ENCODE results near the gene PPIF. TPM values are rescaled to one million over a fixed set of nuclear protein-coding genes. Genes with fewer than 3 reads are reported as not detected.

The PPIF gene
- total and polyA plus RNA-seq, 2 of the 13 experiments (the other 11 are each of a cell fraction or from before 2014, with no cell fraction given): 147 to 157 TPM

DNA sequence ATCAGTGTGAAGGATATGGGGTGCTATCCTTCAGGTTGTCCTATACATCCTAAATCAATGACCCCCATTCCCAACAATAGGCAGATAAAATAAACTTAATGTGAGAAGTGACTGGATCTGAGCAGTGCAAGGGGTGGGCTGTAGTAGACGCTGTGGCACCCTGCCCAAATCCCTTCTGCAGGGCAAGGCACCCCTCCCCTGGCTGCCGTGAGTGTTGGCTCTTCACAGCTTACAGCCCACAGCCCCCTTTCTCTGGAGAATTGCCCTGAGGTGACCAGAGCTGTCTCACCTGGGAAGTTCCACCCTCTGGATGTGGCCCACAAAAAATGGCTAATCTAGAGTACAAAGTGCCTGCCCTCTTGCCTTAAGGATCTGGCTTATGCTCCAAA lies 25.8 kb upstream of the PPIF start (continued):
- TF ChIP-seq ZFX (CRISPR knock-in tag; IDR thresholded peaks at IDR 0.05; ENCODE audit: low read depth) (no peak), PRMT3 (CRISPR knock-in tag; IDR thresholded peaks at IDR 0.05; ENCODE audit: borderline replicate concordance, low read depth) (no peak), RFXAP (CRISPR knock-in tag; IDR thresholded peaks at IDR 0.05; ENCODE audit: borderline replicate concordance) (no peak), ZNF121 (CRISPR knock-in tag; IDR thresholded peaks at IDR 0.05) (no peak), ZFP1 (CRISPR knock-in tag; IDR thresholded peaks at IDR 0.05) (no peak), ZNF674 (CRISPR knock-in tag; IDR thresholded peaks at IDR 0.05; ENCODE audit: low read depth) (no peak), ZNF292 (CRISPR knock-in tag; IDR thresholded peaks at IDR 0.05; ENCODE audit: borderline replicate concordance, low read depth) (no peak)
- TF ChIP-seq, protein P1, sequence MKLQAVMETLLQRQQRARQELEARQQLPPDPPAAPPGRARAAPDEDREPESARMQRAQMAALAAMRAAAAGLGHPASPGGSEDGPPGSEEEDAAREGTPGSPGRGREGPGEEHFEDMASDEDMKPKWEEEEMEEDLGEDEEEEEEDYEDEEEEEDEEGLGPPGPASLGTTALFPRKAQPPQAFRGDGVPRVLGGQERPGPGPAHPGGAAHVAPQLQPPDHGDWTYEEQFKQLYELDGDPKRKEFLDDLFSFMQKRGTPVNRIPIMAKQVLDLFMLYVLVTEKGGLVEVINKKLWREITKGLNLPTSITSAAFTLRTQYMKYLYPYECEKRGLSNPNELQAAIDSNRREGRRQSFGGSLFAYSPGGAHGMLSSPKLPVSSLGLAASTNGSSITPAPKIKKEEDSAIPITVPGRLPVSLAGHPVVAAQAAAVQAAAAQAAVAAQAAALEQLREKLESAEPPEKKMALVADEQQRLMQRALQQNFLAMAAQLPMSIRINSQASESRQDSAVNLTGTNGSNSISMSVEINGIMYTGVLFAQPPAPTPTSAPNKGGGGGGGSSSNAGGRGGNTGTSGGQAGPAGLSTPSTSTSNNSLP (IDR thresholded peaks at IDR 0.05; ENCODE audit: low read depth, low read length): no peak
- TF ChIP-seq, protein P2, sequence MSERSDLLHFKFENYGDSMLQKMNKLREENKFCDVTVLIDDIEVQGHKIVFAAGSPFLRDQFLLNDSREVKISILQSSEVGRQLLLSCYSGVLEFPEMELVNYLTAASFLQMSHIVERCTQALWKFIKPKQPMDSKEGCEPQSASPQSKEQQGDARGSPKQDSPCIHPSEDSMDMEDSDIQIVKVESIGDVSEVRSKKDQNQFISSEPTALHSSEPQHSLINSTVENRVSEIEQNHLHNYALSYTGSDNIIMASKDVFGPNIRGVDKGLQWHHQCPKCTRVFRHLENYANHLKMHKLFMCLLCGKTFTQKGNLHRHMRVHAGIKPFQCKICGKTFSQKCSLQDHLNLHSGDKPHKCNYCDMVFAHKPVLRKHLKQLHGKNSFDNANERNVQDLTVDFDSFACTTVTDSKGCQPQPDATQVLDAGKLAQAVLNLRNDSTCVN (CRISPR knock-in tag; IDR thresholded peaks at IDR 0.05; ENCODE audit: borderline replicate concordance): no peak
- TF ChIP-seq, protein P3, sequence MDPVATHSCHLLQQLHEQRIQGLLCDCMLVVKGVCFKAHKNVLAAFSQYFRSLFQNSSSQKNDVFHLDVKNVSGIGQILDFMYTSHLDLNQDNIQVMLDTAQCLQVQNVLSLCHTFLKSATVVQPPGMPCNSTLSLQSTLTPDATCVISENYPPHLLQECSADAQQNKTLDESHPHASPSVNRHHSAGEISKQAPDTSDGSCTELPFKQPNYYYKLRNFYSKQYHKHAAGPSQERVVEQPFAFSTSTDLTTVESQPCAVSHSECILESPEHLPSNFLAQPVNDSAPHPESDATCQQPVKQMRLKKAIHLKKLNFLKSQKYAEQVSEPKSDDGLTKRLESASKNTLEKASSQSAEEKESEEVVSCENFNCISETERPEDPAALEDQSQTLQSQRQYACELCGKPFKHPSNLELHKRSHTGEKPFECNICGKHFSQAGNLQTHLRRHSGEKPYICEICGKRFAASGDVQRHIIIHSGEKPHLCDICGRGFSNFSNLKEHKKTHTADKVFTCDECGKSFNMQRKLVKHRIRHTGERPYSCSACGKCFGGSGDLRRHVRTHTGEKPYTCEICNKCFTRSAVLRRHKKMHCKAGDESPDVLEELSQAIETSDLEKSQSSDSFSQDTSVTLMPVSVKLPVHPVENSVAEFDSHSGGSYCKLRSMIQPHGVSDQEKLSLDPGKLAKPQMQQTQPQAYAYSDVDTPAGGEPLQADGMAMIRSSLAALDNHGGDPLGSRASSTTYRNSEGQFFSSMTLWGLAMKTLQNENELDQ (CRISPR knock-in tag; IDR thresholded peaks at IDR 0.05; ENCODE audit: borderline replicate concordance): no peak

Data from HepG2 (cell line).